Measurements from ENCODE around the gene PRICKLE1. TPM values are rescaled to one million over a fixed set of nuclear protein-coding genes. Genes with fewer than 3 reads are reported as not detected.

Gene PRICKLE1
- total and polyA plus RNA-seq, 2 donors (not counting 3 experiments of a cell fraction or from before 2014, with no cell fraction given), result 34.3 to 86.0 TPM

DNA sequence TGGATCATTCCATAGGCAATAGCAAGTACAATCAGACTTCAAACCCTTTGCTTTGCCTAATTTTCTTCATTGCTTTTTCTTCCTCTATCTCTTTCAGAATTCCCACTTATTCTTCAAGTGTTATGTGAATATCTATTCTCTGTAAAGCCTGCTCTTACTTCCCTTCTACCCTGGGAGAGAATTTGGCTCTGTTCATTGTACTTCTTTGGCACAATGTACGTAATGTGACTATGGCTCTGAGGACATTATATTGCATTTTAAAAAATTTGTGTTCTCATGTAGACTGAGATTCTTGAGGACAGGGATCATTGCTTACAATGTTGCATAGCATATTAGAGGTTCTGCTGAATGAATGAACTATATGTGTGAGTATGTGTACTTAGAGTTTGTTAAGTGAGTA, 16.9 kb upstream of the PRICKLE1 start:
- Histone ChIP-seq H2AFZ (ENCODE audit: low read depth, low read length) (no peak overlapping the region), H3K9me1 (replicated peaks; ENCODE audit: control insufficient read depth, extremely low read depth, insufficient read depth, low read length) (no peaks in the 10 kb centered on the region), H3K27me3 (ENCODE audit: control insufficient read depth in 2 of 2, insufficient read depth in 2 of 2, low read length in 2 of 2) (no peaks in the 10 kb centered on the region), H3K9ac (replicated peaks; ENCODE audit: extremely low read depth, insufficient read depth, low read length) (no peak overlapping the region), H3K9me3 (replicated peaks; ENCODE audit: control insufficient read depth, insufficient read depth, low read length) (no peaks in the 10 kb centered on the region), H3K4me2 (ENCODE audit: insufficient read depth, low read length) (no peak overlapping the region), H3K79me2 (ENCODE audit: control insufficient read depth, insufficient read depth, low read length) (no peaks in the 10 kb centered on the region), H3K4me1 (ENCODE audit: control insufficient read depth, extremely low read depth, insufficient read depth, low read length) (peaks cover under 1% of the 10 kb centered on the region), H3K27ac (ENCODE audit: insufficient read depth, low read depth, low read length) (no peak overlapping the region), H3K36me3 (ENCODE audit: control insufficient read depth in 2 of 2, extremely low read depth in 1 of 2, insufficient read depth in 2 of 2, low read length in 2 of 2) (no peaks in the 10 kb centered on the region), H4K20me1 (replicated peaks; ENCODE audit: control insufficient read depth, extremely low read depth, insufficient read depth, low read length) (no peaks in the 10 kb centered on the region), H3K4me3 (replicated peaks in 1 of 3; ENCODE audit: insufficient read depth in 1 of 3, low read depth in 1 of 3, low read length in 3 of 3) (no peak overlapping the region)
- FAIRE-seq (no peak), DNase-seq (ENCODE audit: low read depth, low spot score) (no peak)
- dilution Hi-C loops (cut with MboI; ENCODE audit: extremely low pct_ligation_motif_present, low sequenced_read_pairs) (no loop called here), intact Hi-C loops (cut with micrococcal nuclease) (no loop called here)
- ChIA-PET POLR2A (no interaction called here), CTCF (interaction anchor here (1.2 kb wide), 1 partner anchor 10 kb away, joined by 5 read pairs; no protein-coding TSS in a partner anchor)
- TF ChIP-seq, protein P1, sequence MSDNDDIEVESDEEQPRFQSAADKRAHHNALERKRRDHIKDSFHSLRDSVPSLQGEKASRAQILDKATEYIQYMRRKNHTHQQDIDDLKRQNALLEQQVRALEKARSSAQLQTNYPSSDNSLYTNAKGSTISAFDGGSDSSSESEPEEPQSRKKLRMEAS (IDR thresholded peaks at IDR 0.05; ENCODE audit: insufficient read depth, insufficient read length), result no peak
- TF ChIP-seq MYC (IDR thresholded peaks at IDR 0.05; ENCODE audit: low read depth, low read length) (no peak), GATA2 (IDR thresholded peaks at IDR 0.05; ENCODE audit: insufficient read depth, insufficient read length, low read depth, low read length) (no peak), FOS (IDR thresholded peaks at IDR 0.05; ENCODE audit: borderline replicate concordance, insufficient read depth, low read length) (no peak), POLR2A (IDR thresholded peaks at IDR 0.05; ENCODE audit: low read depth, low read length) (no peak), POLR2AphosphoS5 (IDR thresholded peaks at IDR 0.05; ENCODE audit: insufficient read depth, low read depth, low read length) (no peak), EZH2 (IDR thresholded peaks at IDR 0.05; ENCODE audit: borderline replicate concordance, low read depth, low read length, severe bottlenecking) (no peak), JUN (IDR thresholded peaks at IDR 0.05; ENCODE audit: borderline replicate concordance, insufficient read depth, insufficient read length, low read depth) (no peak)
- TF ChIP-seq, protein P2, sequence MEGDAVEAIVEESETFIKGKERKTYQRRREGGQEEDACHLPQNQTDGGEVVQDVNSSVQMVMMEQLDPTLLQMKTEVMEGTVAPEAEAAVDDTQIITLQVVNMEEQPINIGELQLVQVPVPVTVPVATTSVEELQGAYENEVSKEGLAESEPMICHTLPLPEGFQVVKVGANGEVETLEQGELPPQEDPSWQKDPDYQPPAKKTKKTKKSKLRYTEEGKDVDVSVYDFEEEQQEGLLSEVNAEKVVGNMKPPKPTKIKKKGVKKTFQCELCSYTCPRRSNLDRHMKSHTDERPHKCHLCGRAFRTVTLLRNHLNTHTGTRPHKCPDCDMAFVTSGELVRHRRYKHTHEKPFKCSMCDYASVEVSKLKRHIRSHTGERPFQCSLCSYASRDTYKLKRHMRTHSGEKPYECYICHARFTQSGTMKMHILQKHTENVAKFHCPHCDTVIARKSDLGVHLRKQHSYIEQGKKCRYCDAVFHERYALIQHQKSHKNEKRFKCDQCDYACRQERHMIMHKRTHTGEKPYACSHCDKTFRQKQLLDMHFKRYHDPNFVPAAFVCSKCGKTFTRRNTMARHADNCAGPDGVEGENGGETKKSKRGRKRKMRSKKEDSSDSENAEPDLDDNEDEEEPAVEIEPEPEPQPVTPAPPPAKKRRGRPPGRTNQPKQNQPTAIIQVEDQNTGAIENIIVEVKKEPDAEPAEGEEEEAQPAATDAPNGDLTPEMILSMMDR (IDR thresholded peaks at IDR 0.05; ENCODE audit: extremely low read depth in 1 of 2, insufficient read depth in 1 of 2, low read depth in 1 of 2, low read length in 2 of 2), result no peak
- BruUV-seq (replicated peaks), result no TSS peak

Data from endothelial cell of umbilical vein (primary cell).